H9 (cell line): ENCODE results near the gene SAMHD1. TPM values are rescaled to one million over a fixed set of nuclear protein-coding genes. Genes with fewer than 3 reads are reported as not detected.
A peak's percentile ranks its signal among the peaks of the same experiment; 100 is the strongest.

Experiments used
- DNase-seq: peaks from one replicate; pipeline ENCODE4 v3.0.0-alpha.2; 2017
- H2AFZ ChIP-seq: one replicate; pipeline ENCODE4 v1.6.1; 2013; ENCODE audit warnings: mild to moderate bottlenecking, low read length, control low read depth, moderate library complexity
- H2AK5ac ChIP-seq: 2 replicates; pipeline ENCODE4 v1.6.1; 2013; ENCODE audit warnings: low read length, control low read depth, mixed read lengths; ENCODE audit not compliant: insufficient read length
- H2BK120ac ChIP-seq: one replicate; pipeline ENCODE4 v1.6.1; 2013; ENCODE audit warnings: low read depth, mild to moderate bottlenecking, low read length, control low read depth, inconsistent platforms; ENCODE audit not compliant: poor library complexity, severe bottlenecking
- H2BK12ac ChIP-seq: 2 replicates; pipeline ENCODE4 v1.6.1; 2013; ENCODE audit warnings: low read length, control low read depth, mixed read lengths, low read depth; ENCODE audit not compliant: insufficient read length
- H2BK15ac ChIP-seq: 2 replicates; pipeline ENCODE4 v1.6.1; 2013; ENCODE audit warnings: low read depth, low read length, control low read depth
- H2BK20ac ChIP-seq: one replicate; pipeline ENCODE4 v1.6.1; 2013; ENCODE audit warnings: low read depth, mild to moderate bottlenecking, low read length, control low read depth, inconsistent platforms; ENCODE audit not compliant: poor library complexity, severe bottlenecking
- H2BK5ac ChIP-seq: 2 replicates; pipeline ENCODE4 v1.6.1; 2013; ENCODE audit warnings: low read length, control low read depth, mixed read lengths; ENCODE audit not compliant: insufficient read length
- H3K14ac ChIP-seq: 2 replicates; pipeline ENCODE4 v1.6.1; 2013; ENCODE audit warnings: low read length, control low read depth; ENCODE audit not compliant: insufficient read depth
- H3K18ac ChIP-seq: 2 replicates; pipeline ENCODE4 v1.6.1; 2013; ENCODE audit warnings: low read depth, mild to moderate bottlenecking, mixed read lengths, low read length, control low read depth; ENCODE audit not compliant: insufficient read length
- H3K23ac ChIP-seq: 2 replicates; pipeline ENCODE4 v1.6.1; 2013; ENCODE audit warnings: low read length, control low read depth, mixed read lengths, low read depth; ENCODE audit not compliant: insufficient read length
- H3K23me2 ChIP-seq: 2 replicates; pipeline ENCODE4 v1.6.1; 2013; ENCODE audit warnings: low read depth, mild to moderate bottlenecking, mixed read lengths, low read length, control low read depth; ENCODE audit not compliant: insufficient read length, poor library complexity, severe bottlenecking
- H3K27ac ChIP-seq: 2 replicates; pipeline ENCODE4 v1.5.1; 2013; ENCODE audit warnings: low read length, control low read depth, mixed read lengths, low read depth; ENCODE audit not compliant: insufficient read length
- H3K27me3 ChIP-seq: 2 replicates; pipeline ENCODE4 v1.6.1; 2013; ENCODE audit warnings: low read length, control low read depth, inconsistent platforms; ENCODE audit not compliant: insufficient read depth
- H3K4ac ChIP-seq: 2 replicates; pipeline ENCODE4 v1.6.1; 2013; ENCODE audit warnings: low read depth, mild to moderate bottlenecking, control low read depth, inconsistent platforms, low read length, moderate library complexity
- H3K4me1 ChIP-seq: 2 replicates; pipeline ENCODE4 v1.6.1; 2013; ENCODE audit warnings: low read length, control low read depth, inconsistent platforms; ENCODE audit not compliant: insufficient read depth
- H3K4me2 ChIP-seq: 2 replicates; pipeline ENCODE4 v1.6.1; 2013; ENCODE audit warnings: low read length, control low read depth, mixed read lengths; ENCODE audit not compliant: insufficient read length, insufficient read depth
- H3K56ac ChIP-seq: 2 replicates; pipeline ENCODE4 v1.6.1; 2013; ENCODE audit warnings: low read depth, mild to moderate bottlenecking, mixed read lengths, low read length, control low read depth; ENCODE audit not compliant: insufficient read length
- H3K79me1 ChIP-seq: 2 replicates; pipeline ENCODE4 v1.6.1; 2013; ENCODE audit warnings: low read depth, mild to moderate bottlenecking, moderate library complexity, low read length, control low read depth, inconsistent platforms; ENCODE audit not compliant: insufficient read depth, poor library complexity, severe bottlenecking
- H3K79me2 ChIP-seq: 2 replicates; pipeline ENCODE4 v1.6.1; 2013; ENCODE audit warnings: low read length, control low read depth, inconsistent platforms; ENCODE audit not compliant: insufficient read depth
- H3K9ac ChIP-seq: 2 replicates; pipeline ENCODE4 v1.6.1; 2013; ENCODE audit warnings: low read length, control low read depth, mixed read lengths; ENCODE audit not compliant: insufficient read length; ENCODE audit errors: extremely low read depth
- H3K9me3 ChIP-seq: one replicate; pipeline ENCODE4 v1.6.1; 2013; ENCODE audit warnings: low read depth, low read length, inconsistent platforms; ENCODE audit not compliant: control insufficient read depth
- H3T11ph ChIP-seq: one replicate; pipeline ENCODE4 v1.6.1; 2013; ENCODE audit warnings: mild to moderate bottlenecking, low read length, control low read depth, inconsistent platforms
- H4K20me1 ChIP-seq: one replicate; pipeline ENCODE4 v1.6.1; 2013; ENCODE audit not compliant: control insufficient read depth, insufficient read length, insufficient read depth
- H4K5ac ChIP-seq: 2 replicates; pipeline ENCODE4 v1.6.1; 2013; ENCODE audit warnings: low read depth, mild to moderate bottlenecking, mixed read lengths, low read length, control low read depth; ENCODE audit not compliant: insufficient read length
- H4K8ac ChIP-seq: replicated peaks from 2 replicates; pipeline ENCODE4 v1.6.1; 2013; ENCODE audit warnings: low read length, control low read depth, mixed read lengths, low read depth; ENCODE audit not compliant: insufficient read length
- H4K91ac ChIP-seq: 2 replicates; pipeline ENCODE4 v1.6.1; 2013; ENCODE audit warnings: low read depth, mild to moderate bottlenecking, moderate library complexity, mixed read lengths, low read length, control low read depth; ENCODE audit not compliant: insufficient read length
- H3K27ac Mint-ChIP-seq, 3 experiments: 2 replicates in 2 of 3; 3 replicates in 1 of 3; pipeline ENCODE4 v1.8.0; 2020 to 2021; ENCODE audit warnings: mixed read lengths in 3 of 3, mild to moderate bottlenecking in 1 of 3, moderate library complexity in 1 of 3
- H3K27me3 Mint-ChIP-seq: 2 replicates; pipeline ENCODE4 v1.8.0; 2021; ENCODE audit warnings: low read depth, mild to moderate bottlenecking, moderate library complexity, mixed read lengths
- H3K36me3 Mint-ChIP-seq, 3 experiments: 2 replicates in 2 of 3; 3 replicates in 1 of 3; pipeline ENCODE4 v1.8.0; 2020 to 2021; ENCODE audit warnings: low read depth in 3 of 3, mixed read lengths in 3 of 3; ENCODE audit not compliant: insufficient read depth in 1 of 3
- H3K4me1 Mint-ChIP-seq, 2 experiments: 2 replicates each; pipeline ENCODE4 v1.8.0; 2020; ENCODE audit warnings: mixed read lengths in 2 of 2
- H3K4me3 Mint-ChIP-seq, 2 experiments: 2 replicates in 1 of 2; 3 replicates in 1 of 2; pipeline ENCODE4 v1.8.0; 2020 to 2021; ENCODE audit warnings: mild to moderate bottlenecking in 2 of 2, mixed read lengths in 2 of 2, moderate library complexity in 1 of 2
- H3K9me3 Mint-ChIP-seq, 2 experiments: 2 replicates in 1 of 2; 3 replicates in 1 of 2; pipeline ENCODE4 v1.8.0; 2020; ENCODE audit warnings: mild to moderate bottlenecking in 2 of 2, mixed read lengths in 2 of 2, moderate library complexity in 1 of 2
- CTCF ChIP-seq: fragments of 200-600 bp; sonication (generic); conservative IDR thresholded peaks from 3 replicates; pipeline ENCODE4 v1.8.0; 2021; ENCODE audit warnings: antibody characterized with exemption, mild to moderate bottlenecking
- total RNA-seq: library from RNA; stranded (reverse); gene quantifications from 2 replicates; pipeline ENCODE4 v1.2.1, GENCODE V29; 2021

The SAMHD1 gene
- total RNA-seq, 1 experiment from 2014 or later, result 53.1 TPM

GRCh38 chr20:36848677-36849076 lies 102.8 kb downstream of the SAMHD1 start:
- Histone ChIP-seq H2BK120ac (no peak overlapping the region), H3K9ac (no peak overlapping the region), H4K5ac (no peak overlapping the region), H4K20me1 (no peaks in the 10 kb centered on the region), H4K8ac (no peak overlapping the region), H3K56ac (no peak overlapping the region), H3K23ac (no peak overlapping the region), H3K4me2 (no peak overlapping the region), H2BK20ac (no peak overlapping the region), H2BK15ac (no peak overlapping the region), H3K27ac (no peak overlapping the region), H4K91ac (no peak overlapping the region), H3K18ac (no peak overlapping the region), H3K27me3 (no peaks in the 10 kb centered on the region), H2AFZ (no peak overlapping the region), H3K4me1 (no peaks in the 10 kb centered on the region), H3K23me2 (no peaks in the 10 kb centered on the region), H2BK12ac (no peak overlapping the region), H2AK5ac (no peak overlapping the region), H3T11ph (no peak overlapping the region), H3K79me1 (no peaks in the 10 kb centered on the region), H3K9me3 (no peaks in the 10 kb centered on the region), H3K14ac (no peak overlapping the region), H3K4ac (no peak overlapping the region), H3K79me2 (no peaks in the 10 kb centered on the region), H2BK5ac (no peak overlapping the region)
- 0 out of 7 replicates have a peak overlapping the region, but pooled peaks of 1 of the 3 experiments have one; percentile 23 for H3K27ac Mint-ChIP-seq
- H3K27me3 Mint-ChIP-seq, result no peaks in the 10 kb centered on the region
- DNase-seq, result no peak
- H3K4me1 Mint-ChIP-seq, result peaks cover 16 to 17% of the 10 kb centered on the region in 2 experiments
- H3K9me3 Mint-ChIP-seq, result peaks cover 9 to 12% of the 10 kb centered on the region in 2 experiments
- no peak for TF ChIP-seq CTCF
- no peak overlapping the region for H3K4me3 Mint-ChIP-seq
- peaks cover 11 to 14% (median 13%) of the 10 kb centered on the region in 3 experiments for H3K36me3 Mint-ChIP-seq
